C1 segment of cervical spinal cord (tissue), 14 donors: ENCODE results near the gene THBS2.

Source experiments
- DNase-seq, 14 donors: peaks; one replicate each; lab custom pipeline; 2025; lab: John Stamatoyannopoulos, UW

THBS2 gene

GRCh38 chr6:169166896-169167580, 86.6 kb downstream of the THBS2 start:
- no peak for DNase-seq
